COLO829 (cell line): ENCODE data around the gene POMT1.

ENCODE experiments used
- DNase-seq: peaks from one replicate; pipeline ENCODE4 v3.0.0; 2012; ENCODE audit warnings: low spot score

POMT1 gene

GRCh38 chr9:131477367-131477766 lies 25.4 kb upstream of the POMT1 start:
- no peak for DNase-seq

- DNase-seq: no peak
Measured at GRCh38 chr9:131477816-131478419, 24.8 kb upstream of the POMT1 start.

GRCh38 chr9:131478421-131478868 lies 24.3 kb upstream of the POMT1 start:
- no peak for DNase-seq

- no peak for DNase-seq
Measured at GRCh38 chr9:131478911-131479310, 23.8 kb upstream of the POMT1 start.

- DNase-seq: no peak
Measured at GRCh38 chr9:131480258-131480657, 22.5 kb upstream of the POMT1 start.

- DNase-seq: no peak
Measured at GRCh38 chr9:131481441-131482342, 21.0 kb upstream of the POMT1 start.

GRCh38 chr9:131482343-131483006 lies 20.2 kb upstream of the POMT1 start:
- no peak for DNase-seq

GRCh38 chr9:131483319-131484050 lies 19.2 kb upstream of the POMT1 start:
- DNase-seq: no peak

GRCh38 chr9:131484051-131484445 lies 18.7 kb upstream of the POMT1 start:
- DNase-seq: no peak

GRCh38 chr9:131484560-131485185 lies 18.0 kb upstream of the POMT1 start:
- no peak for DNase-seq

GRCh38 chr9:131485206-131485605 lies 17.5 kb upstream of the POMT1 start:
- DNase-seq: no peak

GRCh38 chr9:131485728-131486422 lies 16.8 kb upstream of the POMT1 start:
- no peak for DNase-seq

GRCh38 chr9:131487001-131487400 lies 15.7 kb upstream of the POMT1 start:
- DNase-seq: no peak

GRCh38 chr9:131487621-131488031 lies 15.1 kb upstream of the POMT1 start:
- no peak for DNase-seq

- DNase-seq: no peak
Measured at GRCh38 chr9:131490514-131490913, 12.2 kb upstream of the POMT1 start.

GRCh38 chr9:131491001-131491710 lies 11.6 kb upstream of the POMT1 start:
- DNase-seq: no peak

GRCh38 chr9:131492070-131492469 lies 10.6 kb upstream of the POMT1 start:
- no peak for DNase-seq

GRCh38 chr9:131494296-131494870 lies 8.3 kb upstream of the POMT1 start:
- no peak for DNase-seq

- DNase-seq: no peak
Measured at GRCh38 chr9:131495785-131496184, 6.9 kb upstream of the POMT1 start.

- DNase-seq: no peak
Measured at GRCh38 chr9:131496844-131497405, 5.8 kb upstream of the POMT1 start.
